GM21360 (cell line): ENCODE data around the gene R3HDM2.

ENCODE experiments used
- ATAC-seq: cut with Tn5 transposase; IDR thresholded peaks from one replicate; pipeline ENCODE4 v1.9.1; 2021; ENCODE audit warnings: mild to moderate bottlenecking, moderate library complexity; ENCODE audit not compliant: unreplicated experiment

R3HDM2 gene

GRCh38 chr12:57467212-57467874, 36.5 kb upstream of the R3HDM2 start:
- no peak for ATAC-seq

GRCh38 chr12:57465747-57466505, 35.1 kb upstream of the R3HDM2 start:
- ATAC-seq = no peak

- no peak for ATAC-seq
Measured at GRCh38 chr12:57465030-57465746, 34.3 kb upstream of the R3HDM2 start.

GRCh38 chr12:57464569-57464968, 33.7 kb upstream of the R3HDM2 start:
- ATAC-seq = no peak

- no peak for ATAC-seq
Measured at GRCh38 chr12:57462912-57463253, 32.0 kb upstream of the R3HDM2 start.

GRCh38 chr12:57462251-57462911, 31.5 kb upstream of the R3HDM2 start:
- peak; percentile 68 for ATAC-seq

GRCh38 chr12:57461917-57462250, 31.0 kb upstream of the R3HDM2 start:
- no peak for ATAC-seq

GRCh38 chr12:57461276-57461916, 30.6 kb upstream of the R3HDM2 start:
- no peak for ATAC-seq

- no peak for ATAC-seq
Measured at GRCh38 chr12:57460841-57461275, 30.0 kb upstream of the R3HDM2 start.

- ATAC-seq = no peak
Measured at GRCh38 chr12:57460468-57460784, 29.6 kb upstream of the R3HDM2 start.

- no peak for ATAC-seq
Measured at GRCh38 chr12:57459750-57460467, 29.1 kb upstream of the R3HDM2 start, which contains the start of gene GLI1. GLI1 (plus strand) TSS chr12:57459785; CDS start chr12:57463692, 3,907 bp downstream.

GRCh38 chr12:57459055-57459749, 28.4 kb upstream of the R3HDM2 start:
- peak; percentile 44 for ATAC-seq

GRCh38 chr12:57458665-57459054, 27.8 kb upstream of the R3HDM2 start:
- ATAC-seq = no peak

GRCh38 chr12:57456737-57457490, 26.1 kb upstream of the R3HDM2 start:
- no peak for ATAC-seq

- ATAC-seq = no peak
Measured at GRCh38 chr12:57456145-57456700, 25.4 kb upstream of the R3HDM2 start.

- ATAC-seq = no peak
Measured at GRCh38 chr12:57455374-57456144, 24.7 kb upstream of the R3HDM2 start.

GRCh38 chr12:57454566-57455373, 23.9 kb upstream of the R3HDM2 start, which contains the start of gene INHBE:
INHBE (plus strand) TSS chr12:57455307; CDS start chr12:57455537, 230 bp downstream.
- ATAC-seq = no peak
